Activated CD8-positive, alpha-beta T cell treated with anti-CD3 and anti-CD28 coated beads for 36 hours (primary cell): ENCODE measurements around the gene CTXN1. TPM values are rescaled to one million over a fixed set of nuclear protein-coding genes. Genes with fewer than 3 reads are reported as not detected.

Experiments
- ATAC-seq: fragments of 200-7000 bp; cut with Tn5 transposase; one replicate; pipeline ENCODE4 v1.10.0; 2021; ENCODE audit warnings: mild to moderate bottlenecking, moderate library complexity
- CTCF ChIA-PET: fragments of 350-600 bp; sonication (Branson Sonifier 250); formaldehyde crosslinking; loops from one replicate; lab custom pipeline; 2021; ENCODE audit warnings: antibody characterized with exemption; lab: Charles Lee
- POLR2A ChIA-PET: fragments of 350-600 bp; sonication (Branson Sonifier 250); formaldehyde crosslinking; loops from one replicate; lab custom pipeline; 2021; ENCODE audit warnings: antibody characterized with exemption; lab: Charles Lee
- DNase-seq: peaks from one replicate; pipeline ENCODE4 v3.0.0-alpha.2; 2020
- H3K27ac Mint-ChIP-seq: one replicate; pipeline ENCODE4 v1.8.0; 2021; ENCODE audit warnings: mild to moderate bottlenecking, mixed read lengths
- H3K27me3 Mint-ChIP-seq: one replicate; pipeline ENCODE4 v1.8.0; 2021; ENCODE audit warnings: mixed read lengths
- H3K36me3 Mint-ChIP-seq: one replicate; pipeline ENCODE4 v1.8.0; 2021; ENCODE audit warnings: low read depth, mixed read lengths
- H3K4me1 Mint-ChIP-seq: one replicate; pipeline ENCODE4 v1.8.0; 2021; ENCODE audit warnings: low read depth, mixed read lengths
- H3K4me3 Mint-ChIP-seq: one replicate; pipeline ENCODE4 v1.8.0; 2021; ENCODE audit warnings: mild to moderate bottlenecking, moderate library complexity, mixed read lengths
- H3K9me3 Mint-ChIP-seq: one replicate; pipeline ENCODE4 v1.8.0; 2021; ENCODE audit warnings: mixed read lengths
- intact Hi-C: fragments of 100-400 bp; cut with micrococcal nuclease; formaldehyde crosslinking; loops from one replicate; pipeline ENCODE4 v1.10.0; 2022
- total RNA-seq, 2 experiments: library from RNA; stranded (reverse); gene quantifications; one replicate each; pipeline ENCODE4 v1.2.3, GENCODE V29; 2021
- TF ChIP-seq, protein P1 (sequence below): fragments of 200-600 bp; IDR thresholded peaks from one replicate; pipeline ENCODE4 v1.8.0; 2022; ENCODE audit warnings: antibody characterized with exemption, mild to moderate bottlenecking

CTXN1 gene
- total RNA-seq, 2 experiments from 2014 or later = 0.74 to 0.87 TPM

DNA sequence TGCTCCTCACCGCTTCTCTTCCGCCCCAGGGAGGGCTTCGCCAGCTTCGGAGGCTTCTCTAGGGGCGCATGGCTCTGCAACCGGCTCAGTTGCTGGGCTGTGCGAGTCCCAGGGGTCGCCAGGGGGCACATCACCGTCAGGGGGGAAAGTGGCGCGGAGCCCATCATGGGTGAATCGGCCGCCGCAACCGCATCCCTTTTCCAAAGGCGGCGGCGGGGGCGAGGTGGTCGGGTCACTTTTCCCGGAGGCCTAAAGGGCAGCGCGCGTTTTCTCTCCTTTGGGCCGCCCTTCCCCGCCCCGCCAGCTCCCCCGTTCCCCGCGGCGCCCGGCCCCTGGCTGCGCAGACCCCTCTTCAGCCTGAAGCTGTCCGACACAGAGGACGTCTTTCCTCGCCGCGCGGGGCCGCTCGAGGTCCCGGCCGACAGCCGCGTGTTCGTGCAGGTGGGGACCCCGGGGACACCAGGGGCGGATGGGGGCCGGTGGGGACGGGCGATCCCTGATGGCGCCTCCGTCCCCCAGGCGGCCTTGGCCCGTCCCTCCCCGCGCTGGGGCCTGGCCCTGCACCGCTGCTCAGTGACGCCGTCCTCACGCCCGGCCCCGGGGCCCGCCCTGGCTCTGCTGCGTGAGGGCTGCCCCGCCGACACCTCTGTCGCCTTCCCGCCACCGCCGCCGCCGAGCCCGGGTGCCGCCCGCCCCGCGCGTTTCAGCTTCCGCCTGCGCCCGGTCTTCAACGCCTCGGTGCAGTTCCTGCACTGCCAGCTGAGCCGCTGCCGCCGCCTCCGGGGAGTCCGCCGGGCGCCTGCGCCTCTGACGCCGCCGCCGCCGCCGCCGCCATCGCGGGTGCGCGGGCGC lies 9.6 kb downstream of the CTXN1 start:
- CTCF ChIA-PET = interaction anchor here (1.1 to 2.4 kb wide), 3 partner anchors 21 to 86 kb away, joined by 3 to 14 read pairs (median 4); no protein-coding TSS in a partner anchor
- H3K27ac Mint-ChIP-seq = no peak overlapping the region
- intact Hi-C loops = no loop called here

DNA sequence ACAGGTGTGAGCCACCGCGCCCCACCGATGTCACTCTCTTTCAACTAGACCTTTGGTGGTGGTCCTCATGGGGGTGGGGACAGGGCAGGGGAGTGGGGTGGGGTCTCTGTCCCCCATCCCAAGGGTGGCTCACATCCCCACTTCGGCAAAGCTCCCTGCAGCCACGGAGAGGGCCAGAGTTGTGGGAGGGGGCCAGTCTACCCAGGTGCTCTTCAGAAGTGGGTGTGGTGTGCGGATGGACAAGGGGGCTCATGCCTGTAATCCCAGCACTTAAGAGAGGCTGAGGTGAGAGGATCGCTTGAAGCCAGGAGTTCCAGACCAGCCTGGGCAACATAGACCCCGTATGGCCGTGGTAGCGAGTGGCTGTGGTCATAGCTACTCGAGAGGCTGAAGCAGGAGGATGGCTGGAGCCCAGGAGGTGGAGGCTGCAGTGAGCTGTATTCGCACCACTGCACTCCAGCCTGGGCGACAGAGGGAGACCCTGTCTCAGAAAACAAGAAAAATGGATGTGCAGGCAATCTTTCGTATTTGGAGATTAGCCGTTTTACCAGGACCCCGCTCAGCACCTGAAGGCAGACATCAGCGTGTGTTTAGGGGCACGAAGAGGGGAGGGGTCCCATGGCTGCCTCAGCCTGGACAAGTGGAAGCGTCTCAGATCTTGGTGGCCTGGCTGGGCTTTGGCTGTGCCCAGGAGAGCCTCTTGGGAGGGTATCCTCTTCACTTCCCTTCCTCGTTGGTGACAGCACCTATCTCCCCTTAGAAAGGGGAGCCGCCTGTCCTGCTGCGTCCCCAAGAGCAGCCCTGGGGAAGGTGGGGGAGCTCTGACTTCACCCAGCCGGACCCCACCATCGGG lies 10.5 kb downstream of the CTXN1 start:
- Mint-ChIP-seq H3K36me3 (peaks cover 17% of the 10 kb centered on the region), H3K4me3 (peak overlapping the region; percentile 53), H3K27me3 (peaks cover 22% of the 10 kb centered on the region), H3K27ac (no peak overlapping the region), H3K9me3 (no peaks in the 10 kb centered on the region), H3K4me1 (peaks cover 25% of the 10 kb centered on the region)
- ChIA-PET CTCF (interaction anchor here (1.1 to 1.3 kb wide), 2 partner anchors 21 to 87 kb away, joined by 3 to 4 read pairs; no protein-coding TSS in a partner anchor), POLR2A (interaction anchor here (0.7 to 3.2 kb wide), 5 partner anchors 10 to 16 kb away, joined by 3 to 13 read pairs (median 4); partner anchors contain the start of genes CTXN1 and MAP2K7)
- TF ChIP-seq, protein P1, sequence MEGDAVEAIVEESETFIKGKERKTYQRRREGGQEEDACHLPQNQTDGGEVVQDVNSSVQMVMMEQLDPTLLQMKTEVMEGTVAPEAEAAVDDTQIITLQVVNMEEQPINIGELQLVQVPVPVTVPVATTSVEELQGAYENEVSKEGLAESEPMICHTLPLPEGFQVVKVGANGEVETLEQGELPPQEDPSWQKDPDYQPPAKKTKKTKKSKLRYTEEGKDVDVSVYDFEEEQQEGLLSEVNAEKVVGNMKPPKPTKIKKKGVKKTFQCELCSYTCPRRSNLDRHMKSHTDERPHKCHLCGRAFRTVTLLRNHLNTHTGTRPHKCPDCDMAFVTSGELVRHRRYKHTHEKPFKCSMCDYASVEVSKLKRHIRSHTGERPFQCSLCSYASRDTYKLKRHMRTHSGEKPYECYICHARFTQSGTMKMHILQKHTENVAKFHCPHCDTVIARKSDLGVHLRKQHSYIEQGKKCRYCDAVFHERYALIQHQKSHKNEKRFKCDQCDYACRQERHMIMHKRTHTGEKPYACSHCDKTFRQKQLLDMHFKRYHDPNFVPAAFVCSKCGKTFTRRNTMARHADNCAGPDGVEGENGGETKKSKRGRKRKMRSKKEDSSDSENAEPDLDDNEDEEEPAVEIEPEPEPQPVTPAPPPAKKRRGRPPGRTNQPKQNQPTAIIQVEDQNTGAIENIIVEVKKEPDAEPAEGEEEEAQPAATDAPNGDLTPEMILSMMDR = no peak
- ATAC-seq = no peak
- intact Hi-C loops = no loop called here
- DNase-seq = no peak

More for the DNA sequence above, 9.6 kb downstream of the CTXN1 start:
- H3K9me3 Mint-ChIP-seq = no peaks in the 10 kb centered on the region
- H3K27me3 Mint-ChIP-seq = peaks cover 22% of the 10 kb centered on the region
- DNase-seq = peak; percentile 73
- TF ChIP-seq, protein P1 = no peak
- peaks cover 11% of the 10 kb centered on the region for H3K36me3 Mint-ChIP-seq
- ATAC-seq = peak; percentile 3
- POLR2A ChIA-PET = interaction anchor here (0.9 to 3.2 kb wide), 5 partner anchors 8 to 27 kb away, joined by 4 to 14 read pairs (median 13); partner anchors contain the start of genes CTXN1, MAP2K7 and TIMM44
- H3K4me3 Mint-ChIP-seq = peak overlapping the region; percentile 73
- peaks cover 28% of the 10 kb centered on the region for H3K4me1 Mint-ChIP-seq

DNA sequence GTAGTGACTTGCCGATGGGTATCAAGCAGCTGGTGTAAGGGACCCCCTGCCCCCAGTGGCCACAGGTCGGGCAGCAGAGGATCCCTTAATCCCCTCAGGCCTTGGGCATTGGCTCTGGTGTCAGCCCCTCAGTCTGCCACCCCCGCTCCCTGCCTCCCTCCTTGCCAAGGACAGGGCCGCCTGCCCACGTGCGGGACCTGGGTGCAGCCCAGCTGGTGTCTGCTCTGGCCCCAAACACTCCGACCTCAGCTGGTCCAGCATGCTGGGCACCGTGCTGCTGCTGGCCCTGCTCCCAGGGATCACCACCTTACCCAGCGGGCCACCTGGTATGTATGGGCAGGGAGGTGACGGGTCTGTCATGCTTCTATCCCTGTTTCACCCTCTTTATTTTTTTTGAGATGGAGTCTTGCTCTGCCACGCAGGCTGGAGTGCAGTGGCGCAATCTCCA lies 11.3 kb downstream of the CTXN1 start, which contains the start of gene TGFBR3L:
Gene TGFBR3L, plus strand, starts transcription at position 233 of the 448 bp plus-strand sequence.
- H3K4me3 Mint-ChIP-seq = peak within 1 kb of the TSS; percentile 53
- peaks cover 19% of the 10 kb centered on the region for H3K36me3 Mint-ChIP-seq
- TF ChIP-seq, protein P1 = no peak
- peaks cover 20% of the 10 kb centered on the region for H3K4me1 Mint-ChIP-seq
- DNase-seq (no peak), ATAC-seq (no peak)
- no peak within 1 kb of the TSS for H3K27ac Mint-ChIP-seq
- peaks cover 20% of the 10 kb centered on the region for H3K27me3 Mint-ChIP-seq
- POLR2A ChIA-PET = interaction anchor here (0.6 to 1.2 kb wide), 4 partner anchors 9 to 29 kb away, joined by 3 to 4 read pairs (median 3); partner anchors contain the start of genes MAP2K7 and TIMM44
- no peaks in the 10 kb centered on the region for H3K9me3 Mint-ChIP-seq
- CTCF ChIA-PET = no interaction called here
- intact Hi-C loops = no loop called here

DNA sequence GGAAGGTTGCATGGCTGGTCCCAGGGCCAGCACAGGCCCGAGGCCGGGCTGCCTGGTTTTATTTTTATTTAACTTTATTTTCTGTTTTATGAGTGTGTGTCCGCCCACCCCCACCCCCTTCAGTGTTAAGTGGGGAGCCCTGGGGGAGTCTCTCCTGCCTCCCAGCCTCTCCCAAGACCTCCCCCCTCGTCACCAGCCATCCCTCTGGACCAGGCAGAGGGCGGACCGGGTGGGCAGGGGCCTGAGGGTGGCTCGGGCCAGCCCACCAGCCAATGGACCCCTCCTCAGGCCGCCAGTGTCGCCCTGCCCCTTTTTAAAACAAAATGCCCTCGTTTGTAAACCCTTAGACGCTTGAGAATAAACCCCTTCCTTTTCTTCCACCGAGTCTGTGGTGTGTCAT lies 11.8 kb downstream of the CTXN1 start:
- H3K27ac Mint-ChIP-seq = no peak overlapping the region
- peaks cover 17% of the 10 kb centered on the region for H3K4me1 Mint-ChIP-seq
- TF ChIP-seq, protein P1 = no peak

More for the DNA sequence above, 11.8 kb downstream of the CTXN1 start:
- POLR2A ChIA-PET = interaction anchor here (1.0 to 1.2 kb wide), 2 partner anchors 10 to 18 kb away, joined by 3 read pairs; partner anchors contain the start of gene MAP2K7
- Mint-ChIP-seq H3K36me3 (peaks cover 19% of the 10 kb centered on the region), H3K27me3 (peaks cover 19% of the 10 kb centered on the region), H3K9me3 (no peaks in the 10 kb centered on the region), H3K4me3 (no peak overlapping the region)
- CTCF ChIA-PET = no interaction called here
- intact Hi-C loops = no loop called here
- ATAC-seq (no peak), DNase-seq (no peak)
